H1 (cell line): ENCODE data around the gene NEB. TPM values are rescaled to one million over a fixed set of nuclear protein-coding genes. Genes with fewer than 3 reads are reported as not detected.

ENCODE experiments used
- CTCF ChIA-PET: fragments of 300-600 bp; sonication (Branson Sonifier 250); formaldehyde crosslinking; loops from one replicate; lab custom pipeline; 2021; ENCODE audit not compliant: partially characterized antibody; lab: Charles Lee
- POLR2A ChIA-PET: fragments of 300-600 bp; sonication (Branson Sonifier 250); formaldehyde crosslinking; loops from one replicate; lab custom pipeline; 2021; ENCODE audit warnings: inconsistent platforms; ENCODE audit not compliant: partially characterized antibody; lab: Charles Lee
- DNase-seq, 2 experiments: peaks; one replicate each; pipeline versions ENCODE4 v3.0.0 to v3.0.0-alpha.2; 2010 to 2022; ENCODE audit warnings: low spot score in 2 of 2, low read depth in 1 of 2, mixed read lengths in 1 of 2
- FAIRE-seq: peaks from 2 replicates; lab custom pipeline; 2011; peaks lifted over from hg19 to GRCh38; lab: Jason Lieb, UNC
- H2AFZ ChIP-seq: 2 replicates; pipeline ENCODE4 v1.8.1; 2012; ENCODE audit warnings: low read length, inconsistent platforms
- H2AK5ac ChIP-seq: 2 replicates; pipeline ENCODE4 v1.6.1; 2013; ENCODE audit warnings: low read depth, low read length
- H2BK120ac ChIP-seq: replicated peaks from 2 replicates; pipeline ENCODE3; 2013; ENCODE audit warnings: low read depth, low read length, inconsistent platforms
- H2BK12ac ChIP-seq: 2 replicates; pipeline ENCODE4 v1.6.1; 2013; ENCODE audit warnings: low read depth, low read length
- H2BK15ac ChIP-seq: 2 replicates; pipeline ENCODE4 v1.6.1; 2013; ENCODE audit warnings: low read length
- H2BK20ac ChIP-seq: 2 replicates; pipeline ENCODE4 v1.6.1; 2013; ENCODE audit warnings: low read length
- H2BK5ac ChIP-seq: 2 replicates; pipeline ENCODE4 v1.6.1; 2013; ENCODE audit warnings: low read depth, low read length
- H3K14ac ChIP-seq: 2 replicates; pipeline ENCODE4 v1.6.1; 2013; ENCODE audit warnings: inconsistent platforms; ENCODE audit not compliant: insufficient read length
- H3K18ac ChIP-seq: 2 replicates; pipeline ENCODE4 v1.6.1; 2013; ENCODE audit warnings: low read length; ENCODE audit errors: extremely low read depth
- H3K23ac ChIP-seq: 2 replicates; pipeline ENCODE4 v1.6.1; 2013; ENCODE audit warnings: inconsistent platforms; ENCODE audit not compliant: insufficient read length
- H3K23me2 ChIP-seq: 2 replicates; pipeline ENCODE4 v1.6.1; 2013; ENCODE audit warnings: low read depth, low read length
- H3K27ac ChIP-seq: 2 replicates; pipeline ENCODE4 v1.6.1; 2011; ENCODE audit warnings: low read depth, low read length, inconsistent platforms
- H3K27me3 ChIP-seq, 4 experiments: replicated peaks in 1 of 4; 1 replicate in 1 of 4; 2 replicates in 3 of 4; pipeline versions ENCODE4 v1.6.1 to v1.8.1; 2011 to 2013; ENCODE audit warnings: low read length in 3 of 4, mild to moderate bottlenecking in 3 of 4, inconsistent platforms in 2 of 4, mixed read lengths in 2 of 4, moderate library complexity in 1 of 4; ENCODE audit not compliant: control insufficient read depth in 3 of 4, insufficient read depth in 3 of 4; ENCODE audit errors: extremely low read depth in 1 of 4
- H3K36me3 ChIP-seq, 4 experiments: 2 replicates each; pipeline versions ENCODE4 v1.6.1 to v1.8.1; 2011 to 2013; ENCODE audit warnings: mild to moderate bottlenecking in 4 of 4, low read length in 3 of 4, moderate library complexity in 2 of 4, control low read depth in 1 of 4, inconsistent platforms in 1 of 4; ENCODE audit not compliant: insufficient read depth in 4 of 4, control insufficient read depth in 2 of 4
- H3K4ac ChIP-seq: replicated peaks from 2 replicates; pipeline ENCODE3; 2013; ENCODE audit warnings: low read length, low read depth, mixed read lengths, inconsistent platforms; ENCODE audit not compliant: insufficient read length
- H3K4me1 ChIP-seq, 4 experiments: replicated peaks in 1 of 4; 1 replicate in 1 of 4; 2 replicates in 3 of 4; pipeline versions ENCODE4 v1.6.1 to v1.8.1; 2011 to 2013; ENCODE audit warnings: low read length in 3 of 4, inconsistent platforms in 2 of 4, mixed read lengths in 1 of 4; ENCODE audit not compliant: insufficient read depth in 4 of 4, control insufficient read depth in 3 of 4
- H3K4me2 ChIP-seq, 2 experiments: 2 replicates each; pipeline versions ENCODE4 v1.6.1 to v1.8.1; 2011 to 2013; ENCODE audit warnings: low read depth in 2 of 2, low read length in 2 of 2, control low read depth in 1 of 2, inconsistent platforms in 1 of 2, mild to moderate bottlenecking in 1 of 2; ENCODE audit not compliant: insufficient read depth in 1 of 2
- H3K4me3 ChIP-seq, 4 experiments: fragments of 200-600, 300-600 bp in 1 of 4; sonication (generic), shearing (Covaris generic), sonication (Bioruptor Twin) in 1 of 4; 2 replicates each; pipeline versions ENCODE4 v1.5.1 to v1.8.1; 2011 to 2016; ENCODE audit warnings: low read length in 4 of 4, low read depth in 3 of 4, control low read depth in 2 of 4, inconsistent platforms in 2 of 4, mild to moderate bottlenecking in 2 of 4, mixed read lengths in 1 of 4, moderate library complexity in 1 of 4; ENCODE audit not compliant: insufficient read depth in 2 of 4; ENCODE audit errors: extremely low read depth in 1 of 4
- H3K56ac ChIP-seq: replicated peaks from 2 replicates; pipeline ENCODE3; 2013; ENCODE audit warnings: low read depth, mild to moderate bottlenecking, mixed read lengths, low read length, inconsistent platforms; ENCODE audit not compliant: insufficient read length
- H3K79me1 ChIP-seq: 2 replicates; pipeline ENCODE4 v1.6.1; 2013; ENCODE audit warnings: low read depth, low read length, control low read depth
- H3K79me2 ChIP-seq, 2 experiments: 2 replicates each; pipeline versions ENCODE4 v1.6.1 to v1.8.1; 2012 to 2013; ENCODE audit warnings: low read length in 2 of 2, mild to moderate bottlenecking in 2 of 2, inconsistent platforms in 1 of 2; ENCODE audit not compliant: insufficient read depth in 2 of 2, control insufficient read depth in 1 of 2
- H3K9ac ChIP-seq, 4 experiments: replicated peaks in 1 of 4; 1 replicate in 1 of 4; 2 replicates in 3 of 4; pipeline versions ENCODE4 v1.6.1 to v1.8.1; 2011 to 2013; ENCODE audit warnings: low read depth in 3 of 4, low read length in 3 of 4, control low read depth in 2 of 4, mild to moderate bottlenecking in 2 of 4, moderate library complexity in 2 of 4, inconsistent platforms in 1 of 4; ENCODE audit errors: extremely low read depth in 1 of 4
- H3K9me3 ChIP-seq, 2 experiments: 2 replicates each; pipeline versions ENCODE4 v1.6.1 to v1.8.1; 2012 to 2013; ENCODE audit warnings: mild to moderate bottlenecking in 2 of 2, moderate library complexity in 2 of 2, control low read depth in 1 of 2, inconsistent platforms in 1 of 2, low read depth in 1 of 2, low read length in 1 of 2, mixed read lengths in 1 of 2; ENCODE audit not compliant: insufficient read depth in 2 of 2
- H4K20me1 ChIP-seq, 2 experiments: replicated peaks in 1 of 2; 2 replicates each; pipeline versions ENCODE3 to v1.8.1; 2011 to 2013; ENCODE audit warnings: inconsistent platforms in 2 of 2, low read length in 2 of 2, mild to moderate bottlenecking in 1 of 2; ENCODE audit not compliant: insufficient read depth in 2 of 2, control insufficient read depth in 1 of 2
- H4K5ac ChIP-seq: 2 replicates; pipeline ENCODE4 v1.6.1; 2013; ENCODE audit warnings: low read length, low read depth, mixed read lengths, inconsistent platforms; ENCODE audit not compliant: insufficient read length
- H4K8ac ChIP-seq: 2 replicates; pipeline ENCODE4 v1.8.0; 2013; ENCODE audit warnings: mild to moderate bottlenecking, moderate library complexity, low read length, inconsistent platforms; ENCODE audit not compliant: insufficient read depth; ENCODE audit errors: extremely low read depth
- H4K91ac ChIP-seq: replicated peaks from 2 replicates; pipeline ENCODE3; 2013; ENCODE audit warnings: low read length, mixed read lengths, inconsistent platforms; ENCODE audit not compliant: insufficient read length
- BACH1 ChIP-seq: IDR thresholded peaks from 2 replicates; pipeline ENCODE4 v1.6.1; 2012; ENCODE audit warnings: low read length, improper control_type of control experiment
- SIN3A ChIP-seq, 2 experiments: IDR thresholded peaks in 1 of 2; conservative IDR thresholded peaks in 1 of 2; 2 replicates each; pipeline ENCODE4 v1.6.1; 2011 to 2012; ENCODE audit warnings: low read length in 2 of 2, improper control_type of control experiment in 1 of 2, low read depth in 1 of 2, mild to moderate bottlenecking in 1 of 2
- WGBS, 2 experiments: shearing (Covaris generic) in 1 of 2; methylation state at CpG; one replicate each; pipeline versions ENCODE4 v1.1.6 to v1.1.7; 2013 to 2015; ENCODE audit warnings: low lambda C conversion rate in 2 of 2, mixed read lengths in 2 of 2, inconsistent platforms in 1 of 2, low coverage in 1 of 2, missing lambda C conversion rate in 1 of 2; ENCODE audit not compliant: insufficient replicate concordance in 2 of 2, insufficient coverage in 1 of 2, insufficient read length in 1 of 2; ENCODE audit errors: extremely low coverage in 1 of 2, missing lambda C conversion rate in 1 of 2; 5-methylcytosine and 5-hydroxymethylcytosine counted together
- polyA plus RNA-seq, 7 experiments: library from polyadenylated mRNA; depleted of rRNA in 3 of 7; stranded (reverse) in 5 of 7; unstranded in 2 of 7; fragments of >200 nt in 5 of 7; fragments of 200-250 nt in 2 of 7; gene quantifications; 1 replicate in 5 of 7; 2 replicates in 1 of 7; 4 replicates in 1 of 7; pipeline versions ENCODE4 v1.2.1 to v1.2.3, GENCODE V29; 2011 to 2013; ENCODE audit warnings: missing spikeins in 2 of 7, mixed read lengths in 2 of 7
- total RNA-seq: library from RNA; stranded (reverse); fragmentation: NEBNext Ultra II Directional; extraction: Animal tissue kit (Norgen Biotek cat#: 25700); gene quantifications from 2 replicates; pipeline ENCODE4 v1.2.1, GENCODE V29; 2021

NEB gene
- total and polyA plus RNA-seq, 2 of the 8 experiments (the other 6 are each of a cell fraction or from before 2014, with no cell fraction given): 1.4 to 2.5 TPM

DNA sequence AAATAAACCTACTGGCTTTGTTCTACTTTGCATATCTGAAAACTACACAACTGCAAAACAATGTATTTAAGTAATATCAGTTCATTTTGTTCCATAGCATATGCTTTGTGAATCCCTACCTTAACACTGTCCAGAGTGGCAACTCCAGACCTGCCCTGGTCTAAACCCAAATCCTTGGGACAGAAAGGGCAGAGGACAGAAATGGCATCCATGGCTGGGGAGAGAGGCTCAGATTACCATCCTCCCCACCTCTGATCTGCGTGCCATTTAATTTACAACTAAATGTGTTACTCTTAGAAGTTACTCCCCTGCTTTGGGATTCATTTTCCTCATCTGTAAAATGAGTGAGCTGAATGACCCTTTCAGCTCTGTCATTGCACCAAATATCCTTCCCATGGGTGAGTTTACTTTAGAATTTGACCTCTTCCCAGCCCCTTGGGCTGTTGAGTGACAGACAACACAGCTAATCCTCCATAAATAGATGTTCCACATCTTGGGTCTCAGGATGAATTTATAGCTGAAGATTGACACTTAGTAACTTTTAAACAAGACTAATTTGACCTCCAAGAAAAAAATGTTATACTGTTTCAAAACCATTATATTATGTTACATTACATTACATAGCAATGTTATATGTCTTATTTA lies 20.1 kb upstream of the NEB start:
- Histone ChIP-seq H3K27ac (no peak overlapping the region), H3K4ac (no peak overlapping the region), H2BK5ac (no peak overlapping the region), H4K91ac (no peak overlapping the region), H2BK12ac (no peak overlapping the region), H2BK120ac (no peak overlapping the region), H2BK15ac (no peak overlapping the region), H4K8ac (no peak overlapping the region), H3K23me2 (no peaks in the 10 kb centered on the region), H2BK20ac (no peak overlapping the region), H3K18ac (no peak overlapping the region), H3K4me3 (no peak overlapping the region), H3K56ac (no peak overlapping the region), H3K4me1 (peaks cover 0 to 2% (median 0%) of the 10 kb centered on the region in 4 experiments; a peak in 1 of 7 replicates), H3K4me2 (no peak overlapping the region), H3K9me3 (no peaks in the 10 kb centered on the region), H4K20me1 (no peaks in the 10 kb centered on the region), H3K23ac (no peak overlapping the region), H3K79me1 (no peaks in the 10 kb centered on the region), H3K27me3 (no peaks in the 10 kb centered on the region), H2AK5ac (no peak overlapping the region), H3K9ac (no peak overlapping the region), H2AFZ (no peak overlapping the region), H3K36me3 (no peaks in the 10 kb centered on the region), H4K5ac (no peak overlapping the region), H3K14ac (no peak overlapping the region), H3K79me2 (no peaks in the 10 kb centered on the region)
- ChIA-PET CTCF (interaction anchor here (0.6 to 1.5 kb wide), 4 partner anchors 10 to 1173 kb away, joined by 3 to 5 read pairs (median 4); no protein-coding TSS in a partner anchor), POLR2A (no interaction called here)
- 78% methylated on average over 1 of the region's 1 CpG; no CpG with 5 or more reads in 1 of the 2 experiments for WGBS, 2 experiments
- TF ChIP-seq BACH1 (no peak), SIN3A (conservative IDR thresholded peaks at IDR 0.05 in 1 of 2, IDR thresholded peaks at IDR 0.05 in 1 of 2; ENCODE audit: low read depth in 1 of 2, low read length in 2 of 2) (no peak)
- no peak for FAIRE-seq
- no peak for DNase-seq
